ENCODE results near the gene CTNNA3.

The CTNNA3 gene

GRCh38 chr10:66760941-66761340 lies 935.1 kb downstream of the CTNNA3 start:
- no peak for DNase-seq (ENCODE audit: low read depth in 2 of 2)

- no peak for DNase-seq (ENCODE audit: low read depth in 2 of 2)
These were observed 940.5 kb downstream of the CTNNA3 start for GRCh38 chr10:66755474-66755873.

- no peak for DNase-seq (ENCODE audit: low read depth in 2 of 2)
These were observed 943.3 kb downstream of the CTNNA3 start for GRCh38 chr10:66752714-66753113.

- no peak for DNase-seq (ENCODE audit: low read depth in 2 of 2)
These were observed 947.8 kb downstream of the CTNNA3 start for GRCh38 chr10:66748217-66748616.

- no peak for DNase-seq (ENCODE audit: low read depth in 2 of 2)
These were observed 948.5 kb downstream of the CTNNA3 start for GRCh38 chr10:66747451-66747850.

- DNase-seq (ENCODE audit: low read depth in 2 of 2), result no peak
These were observed 949.3 kb downstream of the CTNNA3 start for GRCh38 chr10:66746711-66747110.

GRCh38 chr10:66746246-66746645 lies 949.7 kb downstream of the CTNNA3 start:
- no peak for DNase-seq (ENCODE audit: low read depth in 2 of 2)

GRCh38 chr10:66744915-66745314 lies 951.1 kb downstream of the CTNNA3 start:
- no peak for DNase-seq (ENCODE audit: low read depth in 2 of 2)

GRCh38 chr10:66737241-66737640 lies 958.8 kb downstream of the CTNNA3 start:
- no peak for DNase-seq (ENCODE audit: low read depth in 2 of 2)

- DNase-seq (ENCODE audit: low read depth in 2 of 2), result no peak
These were observed 972.2 kb downstream of the CTNNA3 start for GRCh38 chr10:66723608-66724400.

- no peak for DNase-seq (ENCODE audit: low read depth in 2 of 2)
These were observed 976.5 kb downstream of the CTNNA3 start for GRCh38 chr10:66719483-66719882.

GRCh38 chr10:66717231-66717981 lies 978.6 kb downstream of the CTNNA3 start:
- DNase-seq (ENCODE audit: low read depth in 2 of 2), result no peak

- no peak for DNase-seq (ENCODE audit: low read depth in 2 of 2)
These were observed 981.3 kb downstream of the CTNNA3 start for GRCh38 chr10:66714741-66715140.

GRCh38 chr10:66713387-66713786 lies 982.6 kb downstream of the CTNNA3 start:
- DNase-seq (ENCODE audit: low read depth in 2 of 2), result no peak

GRCh38 chr10:66698069-66698468 lies 997.9 kb downstream of the CTNNA3 start:
- DNase-seq (ENCODE audit: low read depth in 2 of 2), result no peak

- DNase-seq (ENCODE audit: low read depth in 2 of 2), result no peak
These were observed 1000.9 kb downstream of the CTNNA3 start for GRCh38 chr10:66695046-66695445.

- DNase-seq (ENCODE audit: low read depth in 2 of 2), result no peak
These were observed 1011.4 kb downstream of the CTNNA3 start for GRCh38 chr10:66684581-66684980.

- no peak for DNase-seq (ENCODE audit: low read depth in 2 of 2)
These were observed 1015.1 kb downstream of the CTNNA3 start for GRCh38 chr10:66680886-66681285.

GRCh38 chr10:66678521-66678920 lies 1017.5 kb downstream of the CTNNA3 start:
- no peak for DNase-seq (ENCODE audit: low read depth in 2 of 2)

GRCh38 chr10:66673071-66673470 lies 1022.9 kb downstream of the CTNNA3 start:
- no peak for DNase-seq (ENCODE audit: low read depth in 2 of 2)

GRCh38 chr10:66671562-66671961 lies 1024.4 kb downstream of the CTNNA3 start:
- DNase-seq (ENCODE audit: low read depth in 2 of 2), result no peak

GRCh38 chr10:66671064-66671463 lies 1024.9 kb downstream of the CTNNA3 start:
- no peak for DNase-seq (ENCODE audit: low read depth in 2 of 2)

GRCh38 chr10:66656499-66656898 lies 1039.5 kb downstream of the CTNNA3 start:
- no peak for DNase-seq (ENCODE audit: low read depth in 2 of 2)
